ENCODE measurements around the gene CARD8.

Gene CARD8

DNA sequence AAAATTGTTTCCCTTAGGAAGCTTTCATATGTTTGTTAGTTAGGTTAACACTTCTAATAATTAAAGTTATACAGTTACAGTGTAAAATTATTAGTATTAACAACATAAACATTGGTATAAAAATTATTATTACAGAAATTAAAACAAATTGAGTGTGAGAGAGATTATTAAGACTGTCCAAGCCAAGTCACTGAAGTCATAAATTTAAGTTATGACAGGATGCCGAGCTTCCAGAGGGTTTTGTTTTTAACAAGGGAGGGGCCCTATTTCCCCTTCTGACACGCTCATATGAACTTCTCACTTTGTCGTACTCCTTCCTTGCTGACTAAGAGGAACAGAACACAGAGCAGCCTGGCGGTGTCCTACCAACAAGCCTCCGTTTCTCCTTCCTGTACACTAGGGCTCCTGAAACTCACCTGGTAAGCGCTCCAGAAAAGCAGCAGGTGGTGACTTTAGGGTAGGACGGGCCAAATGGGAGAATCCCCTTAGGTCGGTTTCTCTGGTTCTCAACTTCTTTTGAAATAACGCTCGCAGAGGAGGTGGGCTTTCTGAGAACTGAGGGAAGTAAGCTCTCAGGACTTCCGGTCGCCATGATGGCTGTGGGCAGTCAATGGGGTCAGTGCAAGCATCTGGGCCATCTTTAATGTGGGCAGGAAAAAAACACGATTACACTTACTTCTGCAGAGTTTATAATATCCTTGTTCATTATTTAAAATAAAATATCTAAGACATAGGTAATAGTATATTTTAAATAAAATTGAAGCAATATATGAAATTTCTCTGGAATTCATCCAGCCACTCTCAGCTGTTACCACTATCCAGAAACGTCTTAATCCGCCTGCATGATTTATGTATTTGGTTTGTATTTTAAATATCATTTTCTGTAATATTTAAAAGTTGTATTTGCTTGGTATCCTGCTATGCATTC lies at the start of gene CARD8:
CARD8 (minus strand) TSS at position 537 of the 928 bp plus-strand sequence. CDS start 14,892 bp downstream, outside the sequence.
- TF ChIP-seq CTCF (IDR thresholded peaks at IDR 0.05; ENCODE audit: control insufficient read depth, extremely low read depth, insufficient read depth) = no peak
- DNase-seq (ENCODE audit: low read depth) = peak; percentile 45
- H3K4me3 ChIP-seq (ENCODE audit: low read depth, low read length) = peak within 1 kb of the TSS; percentile 71

DNA sequence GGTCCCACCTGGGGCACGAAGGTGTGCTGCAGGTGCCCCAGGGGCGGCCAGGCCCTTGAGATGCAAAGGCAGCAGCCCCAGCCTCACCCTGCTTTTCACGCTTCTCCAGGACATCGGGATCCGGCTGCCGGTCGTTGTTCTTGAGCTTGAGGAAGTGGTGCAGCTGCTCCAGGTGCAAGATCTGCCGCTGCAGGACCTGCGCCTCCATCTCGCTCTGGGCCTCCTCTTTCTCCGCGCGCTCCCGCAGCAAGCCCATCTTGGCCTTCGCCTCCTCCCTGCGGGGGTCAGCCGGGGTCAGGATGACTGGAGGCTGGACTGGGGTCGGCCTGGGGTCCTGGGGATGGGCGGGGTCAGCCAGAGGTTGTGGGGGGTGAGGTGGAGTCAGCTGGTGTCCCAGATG lies 48.2 kb upstream of the CARD8 start:
- no peak for DNase-seq (ENCODE audit: low read depth)
- H3K4me3 ChIP-seq (ENCODE audit: low read depth, low read length) = no peak overlapping the region
- no peak for TF ChIP-seq CTCF (IDR thresholded peaks at IDR 0.05; ENCODE audit: control insufficient read depth, extremely low read depth, insufficient read depth)

GRCh38 chr19:48303367-48303766 lies 47.7 kb upstream of the CARD8 start:
- no peak for DNase-seq (ENCODE audit: low read depth)
- TF ChIP-seq CTCF (IDR thresholded peaks at IDR 0.05; ENCODE audit: control insufficient read depth, extremely low read depth, insufficient read depth) = no peak
- H3K4me3 ChIP-seq (ENCODE audit: low read depth, low read length) = no peak overlapping the region

DNA sequence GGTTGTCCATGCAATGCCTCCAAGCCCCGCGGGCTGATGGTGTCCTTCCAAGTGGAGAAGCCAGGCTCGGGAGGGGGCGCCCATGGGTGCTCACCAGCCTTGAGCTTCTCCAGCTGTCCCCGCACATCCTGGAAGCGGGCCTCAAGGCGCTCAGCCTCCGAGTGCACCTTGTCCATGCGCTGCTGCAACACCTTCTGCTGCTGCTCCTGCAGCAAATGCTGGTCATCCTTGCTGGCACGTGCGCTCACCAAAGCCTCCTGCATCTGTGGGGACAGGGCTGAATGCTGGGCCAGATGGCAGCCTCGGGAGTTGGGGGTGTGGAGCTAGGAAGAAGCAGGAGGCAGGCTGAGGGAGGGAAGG lies 46.9 kb upstream of the CARD8 start:
- no peak for DNase-seq (ENCODE audit: low read depth)
- no peak overlapping the region for H3K4me3 ChIP-seq (ENCODE audit: low read depth, low read length)
- TF ChIP-seq CTCF (IDR thresholded peaks at IDR 0.05; ENCODE audit: control insufficient read depth, extremely low read depth, insufficient read depth) = no peak

GRCh38 chr19:48301886-48302599 lies 46.3 kb upstream of the CARD8 start:
- no peak overlapping the region for H3K4me3 ChIP-seq (ENCODE audit: low read depth, low read length)
- no peak for TF ChIP-seq CTCF (IDR thresholded peaks at IDR 0.05; ENCODE audit: control insufficient read depth, extremely low read depth, insufficient read depth)

DNA sequence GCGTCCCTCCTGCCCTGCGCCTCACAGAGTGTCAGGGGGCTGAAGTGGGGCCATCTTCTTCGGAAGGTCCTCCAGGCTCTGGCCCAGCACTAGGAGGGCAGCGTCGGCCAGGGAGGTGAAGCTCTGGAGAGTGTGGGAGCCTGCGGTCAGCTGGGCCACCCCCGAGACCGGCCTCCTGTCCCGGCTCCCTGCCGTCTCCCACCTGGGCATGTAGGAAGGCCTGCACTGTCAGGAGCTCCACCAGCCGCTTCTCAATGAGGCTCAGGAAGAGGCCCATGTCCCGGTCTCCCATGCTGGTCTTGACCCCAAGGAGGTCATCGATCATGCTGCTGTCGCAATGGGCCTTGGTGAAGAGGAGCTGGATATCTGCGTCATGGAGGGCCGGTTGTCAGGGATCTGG lies 42.3 kb upstream of the CARD8 start:
- no peak for TF ChIP-seq CTCF (IDR thresholded peaks at IDR 0.05; ENCODE audit: control insufficient read depth, extremely low read depth, insufficient read depth)
- no peak for DNase-seq (ENCODE audit: low read depth)
- H3K4me3 ChIP-seq (ENCODE audit: low read depth, low read length) = no peak overlapping the region

More at GRCh38 chr19:48301886-48302599, 46.3 kb upstream of the CARD8 start:
- no peak for DNase-seq (ENCODE audit: low read depth)
